Activated T-cell treated with anti-CD3 and anti-CD28 coated beads for 1 hour (primary cell): ENCODE data around the gene MRPS10.
"Not testable (repeated sequence)": the region's sequence is repeated elsewhere in the genome, so short reads cannot be mapped to it uniquely, and the experiment has no call there.

Experiments used
- DNase-seq: peaks from one replicate; pipeline ENCODE4 v3.0.0-alpha.2; 2020; ENCODE audit warnings: low read depth

The MRPS10 gene

GRCh38 chr6:42207559-42207958 lies 10.1 kb downstream of the MRPS10 start:
- not testable (repeated sequence) for DNase-seq

DNA sequence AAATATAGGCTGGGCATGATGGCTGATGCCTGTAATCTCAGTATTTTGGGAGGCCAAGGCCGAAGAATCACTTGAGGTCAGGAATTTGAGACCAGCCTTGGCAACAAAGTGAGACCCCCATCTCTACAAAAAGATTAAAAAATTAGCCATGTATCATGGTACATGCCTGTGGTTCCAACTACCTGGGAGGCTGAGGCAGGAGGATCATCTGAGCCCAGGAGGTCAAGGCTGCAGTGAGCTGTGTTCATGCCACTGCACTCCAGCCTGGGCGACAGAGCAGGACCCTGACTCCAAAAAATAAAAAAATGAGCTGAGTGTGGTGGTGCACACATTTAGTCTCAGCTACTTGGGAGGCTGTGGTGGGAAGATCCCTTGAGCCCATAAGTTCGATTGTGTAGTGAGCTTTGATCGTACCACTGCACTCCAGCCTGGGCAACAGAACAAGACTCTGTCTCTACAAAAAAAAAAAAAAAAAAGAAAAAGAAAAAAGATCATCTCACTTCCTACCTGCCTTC lies 12.8 kb downstream of the MRPS10 start:
- DNase-seq: no peak

GRCh38 chr6:42203183-42203582 lies 14.5 kb downstream of the MRPS10 start:
- no peak for DNase-seq

DNA sequence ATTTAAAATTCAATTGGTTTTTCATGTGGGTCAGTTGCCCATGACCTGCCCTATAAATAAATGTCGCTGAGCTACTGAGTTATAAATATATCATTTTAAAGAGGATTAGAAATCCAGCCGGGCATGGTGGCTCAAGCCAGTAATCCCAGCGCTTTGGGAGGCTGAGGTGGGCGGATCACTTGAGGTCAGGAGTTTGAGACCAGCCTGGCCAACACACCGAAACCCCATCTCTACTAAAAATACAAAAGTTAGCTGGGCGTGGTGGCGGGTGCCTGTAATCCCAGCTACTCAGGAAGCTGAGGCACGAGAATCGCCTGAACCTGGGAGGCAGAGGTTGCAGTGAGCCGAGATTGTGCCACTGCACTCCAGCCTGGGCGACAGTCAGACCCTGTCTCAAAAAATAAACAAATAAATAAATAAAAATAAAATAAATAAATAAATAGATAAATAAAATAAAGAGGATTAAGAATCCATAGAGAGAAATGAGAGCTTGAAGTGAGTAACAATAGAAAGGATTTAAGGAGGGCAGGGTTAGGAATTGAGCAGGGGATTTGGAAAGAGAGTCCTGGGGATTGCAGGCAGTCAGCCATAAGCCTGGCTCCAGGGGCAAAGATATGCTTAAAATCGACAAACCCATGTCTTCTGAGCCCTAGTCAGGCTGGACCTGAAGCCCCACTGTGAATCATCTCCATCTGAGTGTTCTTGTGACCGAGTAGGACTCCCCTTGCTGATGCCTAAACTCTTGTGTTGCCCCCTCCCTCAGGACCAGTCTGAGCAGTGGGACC lies 15.3 kb downstream of the MRPS10 start:
- not testable (repeated sequence) for DNase-seq

- no peak for DNase-seq
These were observed 16.3 kb downstream of the MRPS10 start for GRCh38 chr6:42201382-42201781.

- DNase-seq: no peak
These were observed 17.6 kb downstream of the MRPS10 start for GRCh38 chr6:42200035-42200434.

- no peak for DNase-seq
These were observed 18.3 kb downstream of the MRPS10 start for GRCh38 chr6:42199106-42199981.

DNA sequence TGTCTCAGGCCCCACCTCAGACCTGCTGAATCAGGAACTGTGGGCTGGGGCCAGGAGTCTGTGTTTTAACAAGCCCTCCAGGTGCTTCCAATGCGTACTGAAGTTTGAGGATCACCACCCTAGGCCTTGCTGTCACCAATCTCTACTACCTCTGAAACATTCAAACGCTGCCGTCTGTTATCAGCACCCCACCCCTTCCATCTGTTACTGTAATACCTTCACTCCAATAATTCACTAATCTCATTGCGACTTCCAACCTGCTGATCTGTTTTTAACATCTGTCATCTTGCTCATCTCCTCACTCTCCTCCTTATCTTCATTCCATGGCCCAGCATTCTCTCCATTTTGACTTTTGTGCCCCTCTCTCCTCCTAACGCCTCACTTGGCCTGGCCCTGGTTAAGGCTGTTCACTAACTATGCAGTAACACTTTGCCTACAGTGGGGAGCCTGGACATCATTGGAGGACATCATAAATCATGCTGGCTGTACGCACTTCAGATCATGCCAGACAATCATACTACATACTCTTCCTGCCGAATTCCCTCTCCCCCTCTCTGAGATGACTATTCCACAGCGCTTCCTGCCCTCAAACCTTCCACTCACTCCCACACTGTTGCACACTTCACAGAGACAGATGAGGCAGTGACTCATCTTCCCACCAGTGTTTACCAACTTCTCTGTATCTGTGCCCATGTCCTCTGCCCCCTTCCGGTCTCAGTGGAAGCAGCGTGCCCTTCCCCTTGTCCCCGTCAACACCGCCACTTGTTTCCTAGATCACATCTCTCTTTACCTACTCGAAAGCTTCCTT lies 19.9 kb downstream of the MRPS10 start:
- no peak for DNase-seq

DNA sequence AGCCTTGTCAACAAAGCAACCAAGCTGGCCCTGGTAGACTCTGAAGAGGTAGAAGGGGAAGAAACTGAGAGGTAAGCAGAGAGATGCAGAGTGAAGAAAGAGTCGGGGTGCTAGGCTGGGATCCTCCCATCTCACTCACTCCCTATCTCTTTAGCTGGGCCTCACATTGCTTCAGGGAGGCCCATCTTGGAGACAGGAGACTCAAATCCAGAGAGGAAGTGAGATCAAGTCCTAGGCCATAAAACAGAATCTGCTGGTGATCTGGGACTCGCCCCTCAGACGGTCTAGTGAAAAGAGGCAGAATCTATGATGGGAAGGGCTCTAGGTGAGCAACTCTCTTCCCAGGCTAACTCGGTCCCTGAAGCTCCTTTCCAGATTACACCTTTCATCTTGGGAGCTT lies 22.2 kb downstream of the MRPS10 start:
- DNase-seq: no peak

DNA sequence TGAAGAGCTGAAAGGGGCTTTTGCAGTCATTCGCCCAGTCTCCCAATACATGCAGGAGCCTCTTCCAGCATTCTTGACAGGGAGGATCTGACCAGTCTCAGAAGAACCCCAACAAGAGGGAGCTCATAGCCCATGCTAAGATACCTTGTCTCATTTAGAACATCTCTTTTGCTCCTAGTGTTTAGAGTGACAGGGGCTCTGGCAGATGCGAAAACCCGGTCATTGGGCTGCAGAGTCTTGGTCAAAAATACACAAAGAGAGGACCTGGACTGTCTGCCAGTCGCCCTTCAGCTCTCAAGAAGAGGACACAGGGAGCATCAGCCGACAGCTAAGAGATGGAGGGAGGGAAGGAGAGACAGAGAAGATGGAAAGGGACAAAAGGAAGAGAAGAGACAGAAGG lies 23.6 kb downstream of the MRPS10 start:
- DNase-seq: no peak

- no peak for DNase-seq
These were observed 24.2 kb downstream of the MRPS10 start for GRCh38 chr6:42193491-42193894.

- DNase-seq: not testable (repeated sequence)
These were observed 25.3 kb downstream of the MRPS10 start for GRCh38 chr6:42192385-42192784.

GRCh38 chr6:42190554-42191183 lies 27.0 kb downstream of the MRPS10 start:
- no peak for DNase-seq

- DNase-seq: no peak
These were observed 29.3 kb downstream of the MRPS10 start for GRCh38 chr6:42188406-42188805.

DNA sequence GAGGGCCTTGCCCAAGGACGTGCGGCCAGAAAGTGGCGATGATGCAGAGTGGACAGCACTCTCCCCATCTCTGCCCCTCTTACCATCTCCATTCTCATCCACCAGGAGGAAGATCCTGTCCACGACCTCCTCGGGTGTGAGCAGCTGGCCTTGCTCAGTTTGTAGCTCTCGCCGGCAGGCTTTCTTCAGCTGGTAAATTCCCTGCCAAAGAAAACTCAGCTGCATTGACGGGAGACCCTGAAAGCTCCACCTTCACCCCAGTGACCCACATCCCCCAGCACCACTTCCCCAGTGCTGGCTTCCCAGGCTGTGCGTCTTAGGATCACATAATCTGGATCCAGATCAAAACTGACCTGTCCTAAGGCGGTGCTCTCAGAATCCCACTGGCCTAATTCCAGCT lies 32.1 kb downstream of the MRPS10 start:
- no peak for DNase-seq

DNA sequence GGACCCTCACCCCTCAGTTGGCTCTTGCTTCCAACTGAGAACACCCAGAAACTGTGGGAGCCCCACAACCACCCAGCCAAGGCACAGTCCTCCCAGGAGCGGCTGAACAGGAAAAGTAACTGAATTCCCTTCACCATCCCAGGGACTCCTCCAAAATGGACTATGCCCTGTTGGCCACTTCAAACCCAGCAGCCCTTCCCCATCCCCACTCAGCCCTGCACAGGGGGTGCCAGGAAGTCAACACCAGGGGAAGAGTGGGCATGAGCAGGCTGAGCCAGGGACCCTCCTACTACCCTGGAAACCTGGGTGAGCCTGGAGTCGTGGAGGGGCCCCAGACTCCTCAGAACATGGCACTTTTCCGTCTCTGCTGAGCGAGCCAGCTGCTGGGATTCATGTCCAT lies 33.2 kb downstream of the MRPS10 start:
- no peak for DNase-seq

DNA sequence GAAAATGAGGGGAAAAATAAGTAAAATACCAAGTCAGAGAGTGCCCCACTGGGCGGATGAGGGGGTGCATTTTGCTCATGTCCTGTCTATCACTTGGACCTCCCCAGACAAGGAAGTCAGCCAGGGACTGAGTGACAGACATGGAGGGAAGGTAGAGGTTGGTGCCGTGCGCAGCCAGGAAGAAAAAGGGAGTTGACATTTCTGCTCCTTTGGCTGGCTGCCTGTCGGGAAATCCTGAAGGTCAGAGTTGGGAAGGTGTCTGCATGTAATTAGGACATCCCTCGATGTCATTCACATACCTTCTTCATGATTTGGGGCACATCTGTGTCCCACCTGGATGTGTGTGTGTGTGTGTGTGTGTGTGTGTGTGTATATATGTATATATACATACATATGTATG lies 35.6 kb downstream of the MRPS10 start:
- DNase-seq: no peak

DNA sequence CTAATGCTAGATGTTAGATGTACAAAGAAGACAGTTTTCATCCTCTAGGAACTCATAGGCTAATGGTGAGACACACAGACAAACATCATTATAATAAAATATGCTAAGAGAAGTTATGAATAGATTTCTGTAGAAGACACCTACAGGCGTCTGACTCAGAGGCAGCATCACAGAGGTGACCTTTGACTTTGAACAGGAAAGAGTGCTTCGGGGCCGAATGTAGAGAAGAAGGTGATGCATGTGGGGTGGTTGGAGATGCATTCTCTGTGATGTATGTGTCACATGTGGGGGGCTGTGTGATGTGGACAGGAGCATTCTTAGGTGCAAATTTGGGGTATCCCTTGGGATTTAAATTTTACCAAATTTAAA lies 37.7 kb downstream of the MRPS10 start:
- no peak for DNase-seq

GRCh38 chr6:42179261-42179944 lies 38.3 kb downstream of the MRPS10 start:
- no peak for DNase-seq

DNA sequence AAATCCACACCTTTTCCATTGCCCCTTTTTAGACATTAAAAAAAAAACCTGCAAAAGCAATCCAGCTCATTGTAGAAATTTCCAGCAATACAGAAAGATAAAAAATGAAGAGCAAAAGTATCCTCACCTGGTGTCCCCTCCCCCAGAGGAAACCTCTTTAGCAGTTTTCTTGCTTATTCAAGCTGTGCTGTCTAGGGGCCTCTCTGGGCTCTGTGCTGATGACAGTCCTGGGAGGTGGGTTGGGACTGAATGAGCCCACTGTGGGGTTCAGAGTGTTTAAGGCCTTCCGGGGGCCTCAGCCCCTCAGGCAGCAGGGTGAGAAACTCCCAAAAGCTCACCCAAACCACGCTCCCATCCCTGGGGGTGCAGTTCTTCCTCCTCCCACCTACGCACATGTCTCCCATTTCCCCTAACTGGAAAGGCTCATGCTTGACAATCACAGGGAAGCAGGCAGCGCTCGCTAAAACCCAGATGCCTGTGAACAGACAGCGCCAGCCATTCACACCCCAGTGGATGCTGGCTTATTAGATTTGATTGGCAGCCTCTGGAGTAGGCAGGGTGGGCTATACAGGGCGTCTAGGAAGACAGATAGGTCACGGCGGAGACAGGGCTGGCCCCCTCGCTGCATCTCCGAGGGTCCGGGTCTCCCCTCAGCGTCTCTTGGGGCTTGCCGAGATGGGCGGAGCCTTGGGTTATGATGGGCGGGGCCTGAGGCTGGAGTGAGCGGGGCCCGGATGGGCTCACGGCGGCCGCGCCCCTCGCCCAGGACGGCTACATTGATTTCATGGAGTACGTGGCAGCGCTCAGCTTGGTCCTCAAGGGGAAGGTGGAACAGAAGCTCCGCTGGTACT lies 39.9 kb downstream of the MRPS10 start:
- DNase-seq: no peak
